H54 (cell line): ENCODE results near the gene TRAF1.
A peak's percentile ranks its signal among the peaks of the same experiment; 100 is the strongest.

Experiments
- DNase-seq: peaks from one replicate; pipeline ENCODE4 v3.0.0; 2011; ENCODE audit warnings: low spot score, mixed read lengths; ENCODE audit not compliant: insufficient read length
- FAIRE-seq: peaks from 3 replicates; lab custom pipeline; 2011; peaks lifted over from hg19 to GRCh38; lab: Jason Lieb, UNC
- POLR2A ChIP-seq: IDR thresholded peaks from 2 replicates; pipeline ENCODE4 v1.6.1; 2011; ENCODE audit warnings: low read depth, mild to moderate bottlenecking, low read length

The TRAF1 gene

GRCh38 chr9:120949290-120949689 is 22.7 kb upstream of the TRAF1 start:
- DNase-seq (no peak), FAIRE-seq (no peak)
- no peak for TF ChIP-seq POLR2A

- TF ChIP-seq POLR2A, result no peak
- no peak for DNase-seq
- no peak for FAIRE-seq
Measured at GRCh38 chr9:120948824-120949223, 22.2 kb upstream of the TRAF1 start.

GRCh38 chr9:120947222-120947621 is 20.6 kb upstream of the TRAF1 start:
- DNase-seq, result no peak
- TF ChIP-seq POLR2A, result no peak
- FAIRE-seq, result no peak

- DNase-seq, result no peak
- no peak for TF ChIP-seq POLR2A
- peak; percentile 41 for FAIRE-seq
Measured at GRCh38 chr9:120946259-120946658, 19.7 kb upstream of the TRAF1 start.

- no peak for FAIRE-seq
- no peak for DNase-seq
- no peak for TF ChIP-seq POLR2A
Measured at GRCh38 chr9:120944948-120945347, 18.4 kb upstream of the TRAF1 start.

DNA sequence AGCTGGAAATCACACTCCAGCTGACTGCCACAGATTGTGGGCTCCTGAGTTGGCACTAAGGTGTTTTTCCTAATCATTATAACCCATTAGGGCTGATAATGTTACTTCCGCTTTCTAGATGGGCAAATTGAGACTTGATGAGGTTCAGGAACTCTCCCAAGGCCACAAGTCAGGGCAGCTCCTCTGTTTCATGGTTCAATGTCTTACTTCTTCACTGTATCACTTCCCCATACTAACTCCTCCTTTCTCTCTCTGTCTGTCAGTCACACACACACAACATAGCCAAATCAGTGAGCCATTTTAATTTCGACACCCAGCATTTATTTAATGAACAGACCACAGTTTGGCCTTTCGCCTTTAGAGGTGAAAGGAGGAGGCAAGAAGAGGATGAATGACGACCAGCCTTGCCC is 17.8 kb upstream of the TRAF1 start:
- TF ChIP-seq POLR2A, result no peak
- no peak for FAIRE-seq
- DNase-seq, result no peak

GRCh38 chr9:120942186-120943001 is 15.8 kb upstream of the TRAF1 start:
- FAIRE-seq (no peak), DNase-seq (no peak)
- TF ChIP-seq POLR2A, result no peak

DNA sequence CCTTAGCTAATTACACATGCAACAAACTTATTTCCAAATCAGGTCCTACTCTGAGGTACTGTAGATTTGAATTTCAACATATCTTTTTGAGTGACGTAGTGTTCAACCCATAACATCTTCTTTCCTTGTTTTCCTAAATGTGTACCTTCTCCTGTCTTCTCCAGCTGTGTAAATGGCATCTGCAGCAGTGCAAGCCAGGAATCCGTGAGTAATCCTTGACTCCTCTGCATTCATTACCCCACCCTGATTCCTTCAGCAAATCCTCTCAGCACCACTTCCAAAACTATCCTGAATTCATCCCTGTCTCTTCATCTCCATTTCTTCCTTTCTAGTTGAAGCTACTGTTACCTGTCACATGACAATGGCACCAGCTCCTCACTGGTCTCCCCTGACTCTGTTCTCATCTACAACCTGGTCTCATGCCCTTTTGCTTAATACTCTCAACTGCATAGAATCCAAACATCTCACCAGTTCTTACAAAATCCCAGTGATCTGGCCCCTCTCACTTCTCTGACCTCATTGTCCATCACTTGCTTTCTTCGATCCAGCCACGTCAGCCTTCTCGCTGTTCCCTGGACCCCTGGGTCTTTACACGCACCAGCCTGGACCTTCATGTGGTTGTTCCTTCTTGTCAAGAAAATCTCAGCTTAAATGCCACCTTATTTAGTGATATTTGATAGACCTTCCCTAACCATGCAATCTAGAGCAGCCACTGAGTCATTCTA is 14.6 kb upstream of the TRAF1 start:
- FAIRE-seq (peak; percentile 92), DNase-seq (peak; percentile 65)

DNA sequence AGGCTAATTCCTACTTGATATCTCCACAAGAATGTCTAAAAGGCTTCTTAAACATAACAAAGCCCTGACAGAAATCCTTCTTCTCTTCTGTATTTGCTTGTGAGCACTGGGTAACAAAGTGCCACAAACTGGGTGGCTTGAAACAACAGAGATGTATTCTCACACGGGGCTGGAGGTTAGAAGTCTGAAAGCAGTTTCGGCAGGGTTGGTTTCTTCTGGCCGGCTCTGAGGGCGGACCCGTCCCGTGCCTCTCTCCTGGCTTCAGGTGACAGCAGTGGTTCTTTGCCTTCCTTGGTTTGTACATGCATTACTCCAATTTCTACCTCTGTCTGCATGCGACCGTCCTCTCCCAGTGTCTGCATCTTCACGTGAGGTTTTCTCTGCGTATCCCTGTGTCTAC is 14.0 kb upstream of the TRAF1 start:
- no peak for DNase-seq
- no peak for TF ChIP-seq POLR2A
- FAIRE-seq, result no peak

More for the DNA sequence above, 14.6 kb upstream of the TRAF1 start:
- no peak for TF ChIP-seq POLR2A

DNA sequence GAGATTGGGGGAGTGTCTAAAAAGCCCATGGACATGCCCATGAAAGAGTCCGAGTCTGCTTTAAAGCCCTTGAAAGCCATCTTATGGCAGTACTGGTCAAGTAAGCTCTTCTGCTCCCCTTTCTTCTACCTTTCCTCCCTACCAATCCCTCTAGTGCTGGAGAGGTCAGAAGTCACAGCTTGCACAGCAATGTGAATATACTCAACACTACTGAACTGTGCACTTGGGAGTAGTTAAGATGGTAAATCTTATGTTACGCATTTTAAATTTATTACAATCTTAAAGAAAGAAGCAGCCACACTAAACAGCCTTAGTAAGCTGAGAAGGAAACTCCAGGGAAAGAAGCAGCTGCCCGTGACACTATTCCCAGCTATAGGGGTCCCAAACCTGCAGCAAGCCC is 12.3 kb upstream of the TRAF1 start:
- TF ChIP-seq POLR2A, result no peak
- no peak for FAIRE-seq
- no peak for DNase-seq

DNA sequence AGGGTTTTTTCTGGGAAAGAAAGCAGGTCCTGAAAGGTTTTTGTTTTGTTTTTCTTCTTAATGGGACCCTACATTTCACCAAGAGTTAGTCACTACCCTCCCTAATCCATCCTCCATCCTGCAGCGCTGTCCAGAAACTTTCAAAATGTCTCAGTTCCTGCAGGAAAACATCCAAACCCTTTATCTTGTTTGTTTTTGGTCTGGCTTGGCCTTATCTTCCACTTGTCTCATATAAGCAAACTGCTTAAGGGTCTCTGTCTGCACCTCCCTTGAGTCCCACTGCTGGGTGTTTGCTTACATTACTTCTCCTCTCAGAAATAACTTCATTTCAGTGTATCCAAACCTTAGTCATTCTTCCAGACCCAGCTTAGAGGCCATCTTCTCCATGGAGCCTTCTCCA is 11.0 kb upstream of the TRAF1 start:
- TF ChIP-seq POLR2A, result no peak
- FAIRE-seq, result no peak
- DNase-seq, result no peak

DNA sequence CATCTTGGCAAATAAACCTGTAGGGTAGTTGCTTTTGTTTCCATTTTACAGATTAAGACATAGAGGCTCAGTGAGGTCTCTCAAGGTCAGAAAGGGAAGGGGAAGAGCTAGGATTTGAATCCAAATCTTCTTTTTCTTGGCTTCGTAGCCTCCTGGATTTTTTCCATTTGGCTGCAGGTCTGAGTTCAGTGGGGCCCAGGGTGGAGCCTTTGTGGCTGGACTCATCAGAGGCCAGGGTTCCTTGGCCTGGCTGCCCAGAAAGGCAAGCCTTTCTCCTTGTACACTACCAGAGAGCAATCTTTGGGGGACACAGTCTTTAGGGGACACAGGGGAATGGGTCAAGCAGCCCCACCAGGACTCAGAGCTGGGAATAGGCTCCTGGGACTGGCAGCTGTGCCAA is 10.5 kb upstream of the TRAF1 start:
- no peak for DNase-seq
- no peak for TF ChIP-seq POLR2A
- no peak for FAIRE-seq

DNA sequence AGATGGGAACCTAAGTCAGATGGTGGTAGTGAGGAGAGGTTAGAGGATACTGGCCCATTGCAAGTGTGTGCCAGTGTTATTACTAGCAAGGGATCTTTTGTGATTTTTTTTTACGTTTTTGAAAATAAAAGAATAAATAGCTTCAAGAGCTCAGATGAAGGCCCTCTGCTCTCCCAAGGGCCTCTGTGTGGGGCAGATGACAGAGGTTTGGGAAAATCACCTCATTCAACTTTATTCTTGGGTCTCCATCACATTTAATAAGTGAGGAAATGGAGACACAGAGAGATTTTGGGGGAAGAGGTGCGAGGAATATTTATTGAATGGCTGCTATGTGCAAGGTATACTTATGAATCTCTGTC is 10.1 kb upstream of the TRAF1 start:
- FAIRE-seq, result no peak
- no peak for DNase-seq
- TF ChIP-seq POLR2A, result no peak

- FAIRE-seq (peak; percentile 90), DNase-seq (peak; percentile 98)
- TF ChIP-seq POLR2A, result no peak
Measured at GRCh38 chr9:120936011-120936763, 9.6 kb upstream of the TRAF1 start.
